GM21619 (cell line): Measurements from ENCODE around the gene SH3BP2.

Experiments used
- ATAC-seq: cut with Tn5 transposase; IDR thresholded peaks from one replicate; pipeline ENCODE4 v1.9.1; 2021; ENCODE audit not compliant: unreplicated experiment

The SH3BP2 gene

DNA sequence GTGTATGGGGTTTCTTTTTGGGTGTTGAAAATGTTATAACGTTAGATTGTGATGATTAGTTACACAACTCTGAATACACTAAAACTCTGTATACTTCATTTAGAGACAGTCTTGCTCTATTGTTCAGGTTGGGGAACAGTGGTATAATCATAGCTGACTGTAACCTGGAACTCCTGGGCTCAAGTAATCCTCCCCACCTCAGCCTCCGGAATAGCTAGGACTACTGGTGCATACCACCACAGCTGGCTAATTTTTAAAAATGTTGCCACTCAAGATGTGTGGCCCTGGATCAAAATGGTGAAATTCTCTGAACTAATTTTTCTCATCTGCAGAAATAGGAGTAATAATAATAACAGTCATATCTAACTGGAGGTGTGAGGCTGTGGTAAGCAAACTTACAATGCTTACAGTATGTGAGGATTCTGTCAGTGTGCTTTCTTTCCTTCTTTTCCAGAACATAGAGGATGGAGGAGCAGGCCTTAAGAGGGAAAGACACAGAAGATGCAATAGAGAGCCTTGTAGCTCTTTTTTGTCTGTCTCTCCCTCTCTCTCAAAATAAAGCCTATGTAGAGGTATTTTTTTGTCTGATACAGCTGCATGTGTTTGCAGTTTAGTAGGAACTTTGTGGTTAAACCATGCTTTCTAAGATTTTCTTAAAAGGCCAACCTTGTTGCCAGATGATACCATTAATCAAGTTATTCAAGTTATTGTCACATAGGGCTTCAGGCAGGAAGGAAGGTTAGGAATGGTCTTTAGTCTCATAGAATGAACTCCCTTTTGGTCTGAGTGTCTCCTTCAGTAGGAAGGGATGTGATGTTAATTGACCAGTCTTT, 58.3 kb downstream of the SH3BP2 start:
- ATAC-seq: no peak

- ATAC-seq: no peak
Observed at GRCh38 chr4:2852481-2852921, 59.6 kb downstream of the SH3BP2 start.

DNA sequence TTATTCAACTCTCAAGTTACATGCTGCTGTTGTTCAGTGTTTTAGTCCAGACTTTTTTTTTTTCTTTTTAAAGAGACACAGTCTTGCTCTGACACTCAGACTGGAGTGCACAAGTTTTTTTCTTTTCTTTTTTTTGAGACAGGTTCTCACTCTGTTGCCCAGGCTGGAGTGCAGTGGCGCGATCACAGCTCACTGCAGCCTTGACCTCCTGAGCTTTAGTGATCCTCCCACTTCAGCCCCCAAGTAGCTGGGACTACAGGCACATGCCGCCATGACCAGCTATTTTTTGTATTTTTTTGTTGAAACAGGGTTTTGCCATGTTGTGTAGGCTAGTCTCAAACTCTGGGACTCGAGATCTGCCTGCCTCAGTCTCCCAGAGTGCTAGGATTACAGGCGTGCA, 62.7 kb downstream of the SH3BP2 start:
- no peak for ATAC-seq

DNA sequence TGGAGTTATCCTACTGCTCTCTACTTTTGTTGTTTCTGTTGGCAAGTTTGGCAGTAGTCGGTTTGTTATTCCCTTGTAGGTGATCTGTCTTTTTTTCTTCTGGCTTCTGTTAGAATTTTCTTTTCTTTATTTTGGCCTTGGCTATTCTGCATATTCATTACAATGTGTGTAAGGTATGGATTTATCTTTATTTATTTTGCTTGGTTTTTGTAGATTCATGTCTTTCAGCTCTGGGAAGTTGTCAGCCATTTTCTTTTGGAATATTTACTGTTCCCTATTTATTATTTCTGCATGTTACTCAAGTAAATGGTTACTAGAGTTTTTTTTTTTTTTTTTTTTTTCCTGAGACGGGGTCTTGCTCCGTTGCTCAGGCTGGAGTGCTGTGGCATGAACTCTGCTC, 63.4 kb downstream of the SH3BP2 start:
- ATAC-seq: no peak

- no peak for ATAC-seq
Observed at GRCh38 chr4:2857349-2857927, 64.6 kb downstream of the SH3BP2 start.

DNA sequence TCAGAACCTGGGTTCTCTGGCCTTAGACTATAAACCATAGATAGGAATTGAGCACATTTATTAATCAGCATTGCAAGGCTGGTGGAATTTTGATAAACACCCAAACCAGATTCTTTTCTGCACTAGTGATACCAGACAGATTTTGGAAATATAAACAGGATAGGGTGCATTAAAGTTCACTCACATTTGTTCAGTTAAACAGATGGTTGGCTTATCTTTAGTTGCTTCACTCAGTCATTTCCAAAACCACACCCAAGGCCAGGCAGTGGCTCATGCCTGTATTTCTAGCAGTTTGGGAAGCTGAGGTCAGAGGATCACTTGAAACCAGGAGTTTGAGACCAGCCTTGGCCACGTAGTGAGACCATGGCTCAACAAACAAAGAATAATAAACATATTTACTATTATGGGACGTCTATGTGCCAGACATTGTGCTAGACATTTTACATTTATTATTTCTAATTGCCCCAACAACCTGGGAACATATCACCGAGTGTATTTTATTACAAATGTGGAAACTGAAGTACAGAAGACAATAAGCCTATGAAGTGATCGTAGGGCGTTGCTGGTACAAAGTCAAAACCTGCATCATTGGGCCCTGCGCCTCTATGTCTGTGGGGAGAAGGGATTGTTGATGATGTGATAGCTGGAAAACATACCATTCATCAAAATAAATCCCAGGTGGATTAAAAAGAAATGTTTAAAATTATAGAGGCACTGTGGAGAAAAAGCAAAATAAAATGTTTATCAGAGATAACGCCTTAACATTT, 65.7 kb downstream of the SH3BP2 start:
- ATAC-seq: no peak

- no peak for ATAC-seq
Observed at GRCh38 chr4:2859514-2859913, 66.6 kb downstream of the SH3BP2 start.

GRCh38 chr4:2860391-2861348, 67.8 kb downstream of the SH3BP2 start:
- no peak for ATAC-seq

DNA sequence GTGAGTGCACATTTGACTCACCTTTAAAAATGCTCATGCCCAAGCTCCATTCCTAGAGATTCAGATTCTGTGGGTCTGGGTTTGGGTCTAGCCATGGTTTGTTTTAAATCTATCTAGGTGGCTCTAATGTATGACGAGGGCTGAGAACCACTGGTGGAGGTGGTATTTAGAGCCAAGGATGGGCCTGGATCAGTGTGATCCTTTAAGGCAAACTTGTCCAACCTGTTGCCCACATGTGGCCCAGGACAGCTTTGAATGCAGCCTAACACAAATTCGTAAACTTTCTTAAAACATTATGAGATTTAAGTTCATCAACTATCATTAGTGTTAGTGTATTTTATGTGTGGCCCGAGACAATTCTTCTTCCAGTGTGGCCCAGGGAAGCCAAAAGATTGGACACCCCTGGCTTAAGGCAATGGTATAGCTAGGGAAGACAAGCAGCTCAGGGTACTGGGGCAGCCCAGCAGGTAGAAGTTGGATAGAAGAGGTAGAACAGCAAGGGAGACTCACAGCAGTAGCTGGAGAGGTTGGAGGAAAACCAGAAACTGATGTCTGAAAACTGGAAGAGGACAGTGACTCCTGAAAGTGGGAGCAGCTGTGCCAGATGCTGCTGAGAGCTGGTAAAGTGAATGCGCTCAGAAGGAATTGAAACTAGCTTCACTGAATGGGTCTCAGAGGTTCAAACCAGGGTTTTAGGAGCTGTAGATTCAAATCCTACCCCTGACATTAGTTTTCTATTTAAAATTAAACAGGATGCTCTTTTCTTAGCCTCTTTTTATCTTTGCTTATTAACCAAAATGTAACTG, 68.9 kb downstream of the SH3BP2 start:
- ATAC-seq: no peak

DNA sequence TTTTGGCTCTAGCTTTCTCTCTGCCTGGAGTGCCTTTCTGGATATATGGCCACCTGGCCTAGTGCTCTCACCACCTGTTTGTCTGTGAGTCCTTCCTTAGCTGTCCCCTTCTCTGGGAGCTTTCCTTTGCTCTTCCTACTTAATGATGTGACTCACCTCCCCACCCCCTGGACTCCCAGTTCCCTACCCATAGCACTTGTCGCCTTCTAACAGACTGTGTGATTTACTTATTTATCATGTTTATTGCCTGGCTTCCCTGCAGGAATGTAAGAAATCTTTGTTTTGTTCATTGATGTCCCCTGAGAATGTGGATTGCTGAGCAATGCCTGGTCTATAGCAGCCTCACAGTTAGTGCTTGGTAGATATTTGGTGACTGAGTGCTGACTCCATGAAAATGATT, 69.6 kb downstream of the SH3BP2 start:
- ATAC-seq: no peak

- ATAC-seq: no peak
Observed at GRCh38 chr4:2863649-2864048, 70.8 kb downstream of the SH3BP2 start.

- ATAC-seq: no peak
Observed at GRCh38 chr4:2865196-2865780, 72.4 kb downstream of the SH3BP2 start.

DNA sequence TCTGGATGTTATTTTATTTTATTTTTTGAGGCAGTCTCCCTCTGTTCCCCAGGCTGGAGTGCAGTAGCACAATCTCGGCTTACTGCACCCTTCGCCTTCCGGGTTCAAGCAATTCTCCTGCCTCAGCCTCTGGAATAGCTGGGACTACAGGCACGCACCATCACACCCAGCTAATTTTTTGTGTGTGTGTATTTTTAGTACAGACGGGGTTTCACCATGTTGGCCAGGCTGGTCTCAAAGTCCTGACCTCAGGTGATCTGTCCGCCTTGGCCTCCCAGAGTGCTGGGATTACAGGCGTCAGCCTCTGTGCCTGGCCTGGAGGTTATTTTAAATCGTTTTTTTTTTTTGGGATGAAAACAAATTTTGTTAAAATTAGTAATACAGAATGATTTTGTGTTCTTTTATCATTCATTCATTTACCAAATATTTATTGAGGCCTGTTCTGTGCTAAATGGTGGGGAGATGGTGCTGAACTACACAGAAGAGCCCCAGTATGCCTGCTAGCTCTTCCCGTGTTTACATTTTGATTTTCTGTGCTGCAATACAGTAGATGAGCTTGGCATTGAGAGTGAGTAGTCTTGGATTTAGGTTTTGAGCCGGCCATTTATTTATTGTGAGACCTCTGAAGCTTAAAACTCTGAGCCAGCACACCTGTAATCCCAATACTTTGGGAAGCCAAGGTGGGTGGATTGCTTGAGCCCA, 73.4 kb downstream of the SH3BP2 start:
- ATAC-seq: no peak

DNA sequence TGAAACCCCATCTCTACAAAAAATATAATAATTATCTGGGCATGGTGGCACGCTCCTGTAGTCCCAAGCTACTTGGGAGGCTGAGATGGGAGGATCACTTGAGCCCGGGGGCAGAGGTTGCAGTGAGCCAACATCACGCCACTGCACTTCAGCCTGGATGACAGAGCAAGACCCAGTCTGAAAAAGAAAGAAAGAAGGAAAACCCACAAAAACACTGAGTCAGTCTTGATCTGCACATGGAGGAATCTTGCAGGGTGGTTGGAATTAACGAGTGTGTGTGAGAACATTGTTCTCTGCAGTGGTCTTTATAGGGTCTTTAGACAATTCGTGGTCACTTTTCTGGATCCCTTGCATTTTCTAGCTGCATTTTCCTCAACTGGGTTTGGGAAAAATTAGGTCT, 74.0 kb downstream of the SH3BP2 start:
- ATAC-seq: no peak

DNA sequence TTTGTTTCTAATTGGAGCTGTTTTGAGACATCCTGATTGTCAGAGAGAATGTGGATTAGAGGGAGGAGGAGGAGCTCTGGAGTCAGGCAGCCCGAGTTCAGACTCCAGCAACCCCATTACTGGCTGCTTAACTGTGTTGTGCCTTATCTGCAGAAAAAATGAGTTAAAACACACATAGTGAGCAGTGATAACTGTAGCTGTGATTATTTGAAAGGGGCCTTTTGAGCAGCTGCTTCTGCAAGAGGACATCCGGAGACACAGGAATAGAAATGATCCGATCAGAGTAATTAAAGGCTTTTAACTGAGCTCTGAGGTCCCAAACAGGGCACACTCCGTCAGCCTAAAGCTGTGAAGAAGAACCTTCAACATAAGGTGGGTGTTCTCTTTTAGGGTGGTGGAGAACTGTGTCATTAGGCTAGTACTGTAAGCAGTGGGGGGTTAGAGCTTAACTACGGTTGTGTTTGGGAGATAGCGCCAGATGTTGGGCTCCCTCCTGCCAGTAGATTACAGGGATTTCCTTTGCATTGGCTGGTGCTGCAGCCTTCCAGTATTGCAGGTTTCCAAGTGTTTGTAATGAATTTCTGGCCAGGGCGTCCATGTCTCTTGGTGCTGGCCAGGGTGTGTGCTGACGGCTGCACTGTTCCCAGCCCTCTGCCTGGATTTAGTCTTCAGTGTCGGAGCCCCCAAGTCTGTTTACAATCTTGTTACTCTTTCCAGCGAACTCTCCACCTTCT, 75.0 kb downstream of the SH3BP2 start:
- ATAC-seq: no peak

DNA sequence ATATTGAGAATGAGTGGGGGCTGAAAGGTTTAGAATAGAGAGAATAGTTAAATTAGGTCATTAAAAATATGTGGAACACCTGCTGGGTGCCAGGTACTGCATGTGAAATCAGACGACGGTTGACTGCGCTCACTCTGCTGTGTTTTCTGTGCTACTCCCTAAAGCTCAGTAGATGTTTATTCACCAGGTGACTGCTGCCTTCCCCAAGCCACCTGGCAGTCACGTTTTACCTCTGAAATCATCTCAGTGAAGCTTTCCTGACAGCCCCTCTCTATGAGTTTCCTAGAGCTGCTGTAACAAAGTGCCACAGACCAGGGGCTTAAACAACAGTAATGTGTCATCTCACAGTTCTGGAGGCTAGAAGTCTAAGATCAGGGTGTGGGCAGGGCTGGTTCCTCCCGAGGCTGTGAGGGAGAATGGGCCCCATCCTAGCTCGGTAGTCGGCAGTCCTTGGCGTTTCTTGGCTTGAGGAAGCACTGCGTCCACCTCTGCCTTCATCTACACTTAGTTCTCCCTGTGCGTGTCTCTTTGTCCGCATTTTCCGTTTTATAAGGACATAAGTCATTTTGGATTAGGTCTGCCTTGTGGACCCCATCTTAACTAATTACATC, 76.1 kb downstream of the SH3BP2 start:
- ATAC-seq: no peak

GRCh38 chr4:2869659-2870058, 76.8 kb downstream of the SH3BP2 start:
- ATAC-seq: no peak

GRCh38 chr4:2870082-2870481, 77.2 kb downstream of the SH3BP2 start:
- no peak for ATAC-seq
